GM21528 (cell line): ENCODE data around the gene NTM.

ENCODE experiments used
- ATAC-seq: cut with Tn5 transposase; IDR thresholded peaks from one replicate; pipeline ENCODE4 v1.9.1; 2021; ENCODE audit warnings: mild to moderate bottlenecking, moderate library complexity; ENCODE audit not compliant: unreplicated experiment, low FRiP score

NTM gene

DNA sequence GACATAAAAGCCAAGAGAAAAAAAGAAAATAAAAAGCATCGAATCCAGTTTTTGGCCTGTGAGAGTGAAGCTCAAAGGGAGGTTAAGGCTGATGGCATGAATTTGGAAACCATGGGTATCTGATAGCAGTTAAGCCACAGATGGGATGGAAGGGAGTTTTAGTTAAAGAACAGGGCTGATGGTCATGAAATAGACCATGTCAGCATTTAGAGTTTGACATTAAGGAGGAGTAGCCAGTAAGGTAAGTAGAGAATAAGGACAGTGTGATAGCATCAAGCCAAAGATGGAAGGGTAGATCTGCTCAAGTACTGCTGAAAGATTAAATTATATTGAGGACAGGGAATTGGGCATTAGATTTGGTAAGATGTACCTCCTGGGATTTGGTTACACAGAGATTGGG lies 826.5 kb downstream of the NTM start:
- ATAC-seq = no peak

DNA sequence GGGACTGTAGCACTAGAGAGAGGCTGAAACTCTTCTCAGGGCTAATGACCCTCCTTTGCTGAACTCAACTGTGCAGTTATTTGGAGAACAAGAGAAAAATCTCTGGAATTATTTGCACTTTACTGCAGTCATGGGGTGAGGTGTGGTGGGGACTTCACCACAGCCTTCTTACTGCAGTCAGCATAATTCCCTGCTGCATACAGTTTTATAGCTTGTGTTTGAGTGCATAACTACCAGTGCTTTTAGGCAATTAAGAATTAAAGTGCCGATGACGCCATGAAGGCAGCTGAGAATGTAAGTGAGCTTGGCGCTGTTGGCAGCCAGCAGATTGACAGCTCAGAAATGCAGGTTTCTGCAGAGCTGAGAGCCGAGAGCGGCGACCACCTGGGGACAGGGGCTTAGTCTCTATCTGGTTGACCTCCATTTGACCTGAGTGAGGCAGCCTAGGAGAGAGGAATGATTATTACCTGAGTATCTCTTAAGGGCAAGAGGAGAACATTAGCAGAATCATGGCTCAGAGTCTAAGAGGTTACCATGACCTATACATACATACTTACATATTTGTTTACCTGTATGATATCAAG lies 830.0 kb downstream of the NTM start:
- no peak for ATAC-seq

DNA sequence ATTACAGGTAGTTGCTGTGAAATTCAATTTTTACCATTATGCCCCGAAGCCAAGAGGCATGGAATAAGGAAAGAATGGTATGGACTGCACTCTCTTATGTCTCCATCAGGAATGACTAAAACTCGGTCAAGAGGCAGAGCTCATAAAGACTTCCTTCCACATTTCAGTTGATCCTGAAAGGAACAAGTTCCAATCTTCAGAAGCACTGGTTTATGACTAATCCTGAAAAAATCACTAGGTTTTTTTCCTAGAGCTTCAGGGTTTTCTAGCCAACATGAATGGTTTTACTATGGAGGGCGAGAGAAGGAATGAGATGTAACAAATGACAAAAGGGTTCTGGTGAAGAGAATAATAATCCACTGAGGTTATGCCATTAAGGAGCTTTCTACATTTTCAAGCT lies 832.2 kb downstream of the NTM start:
- no peak for ATAC-seq

DNA sequence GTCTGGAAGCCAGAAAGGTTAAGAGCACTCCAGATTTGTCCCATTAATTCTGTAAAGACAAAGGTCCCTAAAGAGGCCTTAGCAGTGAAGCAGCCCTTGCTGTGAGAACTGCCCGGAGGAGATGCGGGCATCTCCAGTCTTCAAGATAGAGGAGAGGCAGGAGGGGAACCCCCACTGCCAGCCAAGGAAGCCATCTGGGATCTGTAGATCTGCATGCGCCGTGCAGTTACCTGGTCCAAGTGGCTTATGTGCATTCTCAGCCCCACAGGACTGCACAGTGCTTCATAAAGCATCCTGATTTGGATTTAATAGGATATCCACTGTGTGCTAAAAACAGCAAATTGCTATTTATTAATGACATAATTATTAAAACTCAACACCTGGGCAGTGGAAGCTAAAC lies 834.6 kb downstream of the NTM start:
- ATAC-seq = no peak

DNA sequence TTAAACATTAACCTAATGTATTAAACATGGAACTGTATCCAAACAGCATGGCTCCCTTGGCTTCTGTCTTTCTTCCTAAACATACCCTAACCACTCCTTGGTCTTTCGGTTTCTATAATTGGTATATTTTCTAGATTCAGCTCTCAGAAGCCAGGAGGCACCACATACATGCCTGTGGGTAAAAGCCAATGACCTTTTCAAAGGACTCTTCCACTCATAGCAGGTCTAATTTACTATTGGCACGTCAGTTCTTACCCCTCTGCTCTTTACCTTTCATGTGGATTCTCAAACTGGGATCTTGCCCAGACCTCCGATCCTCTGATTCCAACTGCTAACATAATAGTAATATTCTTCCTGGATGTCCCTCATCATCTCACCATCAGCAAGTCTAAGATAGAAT lies 835.1 kb downstream of the NTM start:
- no peak for ATAC-seq

DNA sequence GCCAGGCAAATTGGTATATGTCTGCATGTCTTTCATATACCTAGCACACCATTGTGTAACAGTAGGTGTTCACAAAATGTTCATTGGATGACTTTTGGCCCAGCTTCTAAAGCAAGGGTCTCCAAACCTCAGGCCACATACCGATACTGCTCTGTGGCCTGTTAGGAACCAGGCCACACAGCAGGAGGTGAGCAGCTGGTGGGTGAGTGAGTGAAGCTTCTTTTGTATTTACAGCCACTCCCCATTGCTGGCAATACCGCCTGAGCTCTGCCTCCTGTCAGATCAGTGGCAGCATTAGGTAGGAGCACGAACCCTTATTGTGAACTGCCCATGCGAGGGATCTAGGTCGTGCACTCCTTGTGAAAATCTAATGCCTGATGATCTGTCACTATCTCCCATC lies 836.6 kb downstream of the NTM start:
- ATAC-seq = no peak

DNA sequence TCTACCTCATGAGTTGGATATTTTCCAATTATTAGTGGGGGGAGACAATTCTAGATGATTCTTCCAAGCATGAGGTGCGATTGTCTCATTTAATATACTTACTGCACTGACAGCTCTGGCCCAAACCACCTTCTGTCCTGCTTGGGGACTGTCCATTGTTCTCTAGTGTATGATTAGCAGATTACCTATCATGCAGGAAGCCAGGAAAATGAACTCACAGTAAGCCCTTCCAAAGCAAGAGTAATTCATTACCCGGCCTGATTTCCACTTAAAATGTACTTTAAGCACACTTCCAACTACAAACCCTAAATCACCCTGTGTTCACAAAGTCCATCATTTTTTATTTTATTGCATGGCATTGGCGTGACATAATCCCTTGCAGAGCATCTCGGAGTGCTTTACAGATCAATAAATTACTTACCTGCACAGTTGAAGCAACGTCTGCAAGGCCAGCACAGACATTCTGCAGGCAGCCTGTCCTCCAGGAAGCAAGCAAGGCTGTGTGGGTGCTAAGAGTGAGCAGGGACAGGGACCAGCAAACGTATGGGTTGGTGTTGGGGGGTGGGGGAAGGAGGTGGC lies 838.2 kb downstream of the NTM start:
- no peak for ATAC-seq

DNA sequence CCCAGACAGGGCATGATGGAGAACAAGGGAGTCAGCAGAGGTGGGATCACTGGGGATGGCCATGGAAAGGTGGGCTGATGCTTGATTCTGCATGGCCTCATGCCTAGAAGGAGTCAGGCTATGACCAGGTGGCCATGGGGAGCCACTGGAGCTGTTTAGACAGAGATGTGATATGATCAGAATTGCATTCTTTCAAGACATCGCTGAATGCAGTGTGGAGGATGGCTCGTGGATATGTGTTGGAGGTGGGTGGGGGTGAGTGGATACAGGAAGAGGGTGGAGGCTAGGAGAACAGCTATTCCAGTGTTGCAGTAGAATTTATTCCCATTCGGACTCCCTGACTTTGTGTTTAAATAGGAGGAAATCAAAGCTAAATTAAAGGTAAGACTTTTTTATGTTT lies 841.1 kb downstream of the NTM start:
- no peak for ATAC-seq

DNA sequence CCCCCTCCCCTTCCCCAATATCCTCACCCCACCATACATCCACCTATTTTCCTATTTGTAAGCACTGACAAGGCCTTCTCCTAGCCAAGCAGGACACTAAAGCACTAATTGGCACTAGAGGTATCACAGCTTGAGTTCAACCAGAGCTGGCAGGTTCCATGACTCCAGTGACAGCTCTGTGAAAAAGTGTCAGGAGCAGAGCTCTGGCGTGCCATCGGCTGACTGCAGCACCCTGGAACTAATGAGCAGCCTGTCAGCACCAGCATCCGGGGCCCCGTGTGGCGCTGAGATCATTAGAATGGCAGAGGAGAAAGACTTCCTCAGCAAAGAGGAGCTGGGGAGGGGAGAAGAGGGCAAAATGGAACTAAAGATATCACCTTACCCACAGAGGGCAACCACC lies 847.4 kb downstream of the NTM start:
- no peak for ATAC-seq

DNA sequence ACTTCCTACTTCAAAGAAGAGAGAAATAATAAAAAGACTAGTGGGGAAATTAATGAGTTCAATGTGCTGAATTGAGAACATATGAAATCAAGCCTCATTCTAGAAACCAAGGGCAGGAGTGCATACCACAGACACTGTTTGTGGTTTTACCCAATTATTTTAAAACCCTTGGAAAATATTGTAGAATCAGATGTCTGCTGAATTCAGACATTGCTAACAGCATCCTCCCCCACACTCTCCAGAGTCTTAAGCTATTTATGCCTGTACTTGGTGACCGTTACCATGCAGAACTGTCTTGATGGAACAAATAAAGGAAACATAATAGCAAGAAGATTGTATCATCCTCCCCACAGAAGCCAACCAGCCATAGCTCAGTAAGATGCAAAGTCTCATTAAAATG lies 850.1 kb downstream of the NTM start:
- no peak for ATAC-seq

DNA sequence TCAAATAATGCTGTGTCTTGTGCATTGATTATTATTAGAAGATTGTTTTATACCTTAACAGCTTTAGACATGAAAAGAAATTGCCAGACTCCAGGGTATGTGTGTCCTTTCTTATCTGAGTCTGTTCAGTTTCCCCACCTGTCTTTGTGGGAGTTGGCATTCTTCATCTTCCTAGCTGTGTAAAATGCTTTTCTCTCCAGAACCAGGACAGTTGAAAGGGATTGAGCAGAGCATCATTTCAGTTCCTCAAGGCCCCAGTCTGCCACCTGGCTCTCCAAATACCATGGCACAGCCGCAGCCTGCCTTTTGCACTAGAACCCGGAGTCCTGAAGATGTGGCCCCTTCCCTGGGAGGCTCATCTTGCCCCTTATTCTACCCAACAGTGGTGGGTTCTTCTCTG lies 851.9 kb downstream of the NTM start:
- no peak for ATAC-seq

DNA sequence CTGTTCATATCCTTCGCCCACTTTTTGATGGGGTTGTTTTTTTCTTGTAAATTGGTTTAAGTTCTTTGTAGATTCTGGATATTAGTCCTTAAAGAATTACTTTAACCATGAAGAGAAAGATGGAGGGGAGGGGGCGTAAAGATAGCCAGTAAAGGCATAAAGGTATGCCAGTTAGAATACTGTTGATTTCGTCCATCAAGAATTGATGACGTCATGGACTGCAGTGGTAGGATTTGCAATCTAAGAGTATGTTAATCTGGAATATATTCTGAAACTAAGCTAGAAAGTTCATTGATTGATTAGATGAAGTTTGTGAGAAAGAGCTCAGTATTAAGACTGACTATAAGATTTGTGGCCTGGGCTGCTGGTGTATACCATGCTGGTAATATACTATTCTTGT lies 856.1 kb downstream of the NTM start:
- no peak for ATAC-seq

DNA sequence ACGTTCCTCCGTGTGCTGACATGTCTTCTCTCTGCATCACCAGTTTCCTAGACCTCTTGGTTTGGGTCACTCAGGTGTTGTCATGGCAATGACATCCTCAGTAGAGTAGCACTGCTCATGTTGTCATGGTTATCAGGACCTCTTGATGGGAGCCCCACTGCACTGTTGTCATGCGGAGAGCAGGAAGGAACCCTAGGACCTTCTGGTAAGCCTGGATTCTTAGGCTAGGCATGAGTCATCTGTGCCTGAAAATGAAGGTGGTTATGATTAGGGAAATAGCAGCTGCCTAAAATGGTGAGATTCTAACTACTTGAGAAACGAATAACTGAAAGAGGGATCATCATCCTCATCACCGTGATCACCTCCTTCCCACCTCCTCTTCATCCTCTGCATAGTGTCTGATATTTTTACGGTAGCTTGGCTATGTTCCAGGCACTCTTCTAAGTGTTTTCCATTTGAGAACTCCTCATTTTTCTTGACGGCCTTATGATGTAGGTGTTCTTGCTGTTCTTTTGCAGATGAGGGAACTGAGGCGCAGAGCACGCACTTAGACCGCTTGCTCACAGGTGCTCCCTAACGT lies 858.4 kb downstream of the NTM start:
- ATAC-seq = no peak

DNA sequence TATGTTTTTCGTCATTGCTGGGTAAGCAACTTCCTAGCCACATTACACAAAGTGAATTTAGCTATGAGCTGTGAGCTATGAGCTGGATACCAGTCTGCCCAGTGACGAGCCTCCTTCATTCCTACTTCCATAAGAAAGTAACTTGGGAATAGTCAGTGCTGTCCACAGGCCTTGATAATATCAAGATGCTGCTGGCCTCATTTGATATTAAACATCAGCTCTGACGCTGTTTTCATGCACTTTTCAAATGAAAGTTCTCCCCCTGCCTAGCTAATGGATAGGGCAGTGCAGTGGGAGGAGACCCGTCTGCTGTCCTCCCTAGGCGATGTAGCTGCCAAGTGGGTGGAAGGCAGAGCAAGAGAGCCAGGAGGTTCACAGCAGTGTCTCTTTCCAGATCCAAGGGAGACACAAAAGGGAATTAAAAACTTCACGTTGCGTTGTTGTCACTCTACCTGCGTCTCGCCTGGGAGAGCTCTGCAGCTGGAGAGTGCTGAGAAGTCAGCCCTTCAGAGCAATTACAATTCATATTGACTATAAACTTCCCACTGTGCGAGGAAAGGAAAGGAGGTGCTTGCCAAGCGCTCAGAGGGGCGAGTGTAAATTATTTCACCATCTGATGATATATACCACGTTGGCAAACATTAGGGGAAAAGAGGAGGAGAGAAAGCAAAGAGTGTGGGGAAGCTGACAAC lies 861.4 kb downstream of the NTM start:
- no peak for ATAC-seq

DNA sequence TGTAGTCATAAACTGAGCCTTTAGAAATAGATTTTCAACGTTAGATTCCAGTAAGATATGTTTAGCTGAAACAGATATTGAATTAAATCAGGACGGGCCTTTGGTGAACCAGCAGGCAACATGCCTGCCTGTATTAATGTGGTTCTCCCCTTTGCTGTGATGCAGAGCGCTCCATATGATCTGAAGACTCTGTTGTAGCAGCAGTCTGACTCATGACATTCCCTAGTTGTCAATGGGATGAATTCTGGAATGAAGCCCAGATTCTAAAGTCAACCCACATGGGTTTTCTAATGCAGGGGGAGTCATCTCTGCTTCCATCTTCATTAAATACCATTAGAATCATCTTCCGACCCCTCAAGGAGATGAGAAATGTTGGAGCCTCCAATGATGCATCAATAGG lies 864.5 kb downstream of the NTM start:
- no peak for ATAC-seq

DNA sequence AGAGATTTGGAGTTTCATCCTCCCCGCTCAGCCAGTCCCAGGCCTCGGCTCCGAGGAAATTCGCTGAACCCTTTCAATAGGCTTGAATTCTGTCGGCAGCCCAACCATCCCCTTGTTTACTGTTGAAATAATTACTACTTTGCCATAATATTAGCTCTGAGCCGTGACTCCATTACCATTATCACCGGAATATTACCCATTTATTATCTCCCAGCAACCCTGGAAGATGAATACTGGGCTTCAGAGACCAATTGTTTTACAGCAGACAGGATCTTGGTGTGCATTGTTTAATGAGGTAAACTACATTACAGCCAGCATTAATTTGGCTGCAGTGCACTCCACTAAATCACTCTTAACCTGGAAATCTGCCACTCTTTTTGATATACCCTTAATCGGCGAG lies 867.4 kb downstream of the NTM start:
- ATAC-seq = no peak

DNA sequence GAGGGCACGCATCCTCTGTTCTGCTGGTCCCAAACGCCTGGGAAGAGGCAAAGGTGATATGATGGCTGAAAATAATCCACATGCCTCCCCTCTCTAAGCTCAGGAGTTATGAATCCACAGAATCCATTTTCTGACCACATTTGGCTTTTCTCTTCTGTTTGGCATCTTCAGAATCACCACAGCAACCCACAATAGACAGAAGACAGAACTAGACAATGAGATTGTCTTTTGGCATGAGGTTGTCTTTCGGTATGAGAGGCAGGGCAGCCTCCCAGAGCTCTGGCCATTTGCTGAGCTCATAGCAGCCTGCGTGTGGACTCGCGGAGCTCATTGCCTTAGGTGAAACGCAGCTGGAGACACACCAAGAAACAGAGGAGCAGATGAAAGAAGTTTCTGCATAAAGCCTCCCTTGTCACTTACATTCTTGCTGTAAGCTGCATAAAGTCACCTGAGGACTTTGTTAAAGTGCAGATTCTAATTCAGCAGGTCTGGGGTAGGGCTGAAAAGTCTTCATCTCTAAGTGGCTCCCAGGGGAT lies 868.0 kb downstream of the NTM start:
- ATAC-seq = no peak

DNA sequence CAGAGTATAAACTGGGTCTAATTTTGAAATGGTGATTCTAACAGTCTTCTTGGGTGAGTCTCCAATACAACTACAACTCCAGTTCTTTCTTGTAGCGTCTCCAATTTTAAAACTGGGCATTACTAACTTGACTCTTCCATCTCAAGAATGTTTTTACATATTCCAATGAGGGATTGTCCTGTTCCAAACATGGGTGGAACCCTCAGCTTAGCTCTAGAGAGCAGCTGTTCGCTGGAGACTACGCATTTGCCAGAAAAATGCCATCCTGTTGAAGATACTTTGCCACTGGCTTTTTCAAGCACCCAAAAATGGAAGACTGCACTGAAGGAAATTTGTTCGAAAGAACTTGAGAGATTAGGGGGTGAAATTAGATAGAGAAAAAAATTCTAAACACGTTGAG lies 870.0 kb downstream of the NTM start:
- ATAC-seq = no peak

DNA sequence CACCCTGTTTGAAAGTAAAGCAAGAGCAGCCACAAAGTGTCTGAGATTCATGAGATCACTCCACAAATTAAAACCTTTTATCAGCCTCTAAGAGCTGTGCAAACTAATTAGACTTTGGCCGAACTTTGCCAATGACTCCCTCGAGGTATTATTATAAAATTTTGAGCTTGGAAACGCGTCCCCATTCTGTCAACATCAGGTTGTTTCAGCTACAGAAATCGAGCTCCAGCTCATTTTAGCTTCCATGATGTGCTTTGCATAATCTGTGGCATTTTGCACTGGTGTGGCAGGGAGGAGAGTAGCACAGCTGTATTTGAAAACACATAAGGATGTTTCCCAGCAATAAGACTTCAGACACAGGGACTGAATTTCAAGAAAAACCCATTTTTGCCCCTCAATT lies 872.2 kb downstream of the NTM start:
- ATAC-seq = no peak

DNA sequence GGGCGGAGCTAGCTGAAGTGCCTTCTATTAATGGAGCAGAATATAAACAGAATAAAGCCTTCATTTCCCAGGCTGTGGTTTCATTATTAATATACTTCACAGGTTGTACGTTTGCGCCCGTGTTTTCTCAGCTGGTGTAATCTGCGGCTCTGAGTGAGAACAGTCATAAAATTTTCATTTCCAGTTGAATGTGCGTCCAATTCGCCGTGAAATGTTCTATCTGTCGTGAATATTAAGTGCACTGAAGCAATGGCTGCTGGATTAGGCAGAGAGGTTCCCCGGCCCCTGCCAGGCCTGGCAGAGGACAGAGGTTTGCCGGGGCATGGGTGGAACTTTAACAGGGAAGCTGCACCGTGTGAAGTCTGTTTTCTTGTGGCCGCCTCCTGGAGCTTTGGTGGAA lies 874.4 kb downstream of the NTM start:
- ATAC-seq = no peak

DNA sequence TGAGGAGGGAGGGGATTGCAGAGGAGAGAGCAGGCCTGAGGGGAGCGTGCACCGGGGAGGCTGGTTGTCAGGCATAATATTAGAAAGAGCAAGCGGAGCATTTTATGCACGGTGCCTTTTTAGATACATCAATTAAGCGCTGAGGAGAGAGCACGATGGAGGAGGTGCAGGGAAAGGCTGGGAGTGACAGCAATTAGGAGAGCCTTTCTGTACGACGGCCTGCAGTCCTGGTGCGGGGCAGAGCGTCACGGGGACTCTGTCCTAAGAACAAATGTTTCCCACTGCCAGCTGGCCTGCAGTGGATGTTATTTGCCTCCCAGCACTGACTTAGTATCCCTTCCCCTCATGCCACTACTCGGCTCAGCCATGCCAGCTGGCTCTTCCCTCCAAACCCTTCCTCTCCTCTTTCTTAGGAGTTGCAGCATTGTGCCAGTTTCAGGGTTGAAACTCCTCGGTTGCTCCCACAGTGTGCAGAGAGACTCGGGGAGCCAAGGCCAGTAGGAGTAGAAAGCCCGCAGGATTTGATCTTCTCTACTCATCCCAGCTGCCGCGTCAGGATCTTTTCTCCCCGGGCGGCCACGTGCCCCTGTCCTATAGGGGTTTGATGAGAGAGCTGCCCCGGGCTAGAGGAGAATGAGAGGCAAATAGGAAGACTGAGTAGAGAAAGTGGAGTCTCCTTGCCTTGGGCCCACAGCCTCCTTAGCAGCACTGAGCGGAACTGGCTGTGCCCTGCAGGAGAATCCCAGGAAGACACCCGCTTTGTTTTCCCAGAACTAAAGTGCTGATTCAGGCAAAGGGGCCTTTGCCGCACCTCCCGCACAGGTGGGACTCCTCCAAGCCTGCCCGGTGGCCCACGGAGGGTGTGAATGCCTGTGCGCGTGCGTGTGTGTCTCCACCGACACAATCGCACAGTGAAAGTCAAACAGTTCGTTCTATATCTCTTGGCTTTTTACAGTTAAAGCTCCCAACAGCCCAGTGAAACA lies 875.3 kb downstream of the NTM start:
- ATAC-seq = no peak
